ENCODE results near the gene SPRY1. TPM values are rescaled to one million over a fixed set of nuclear protein-coding genes. Genes with fewer than 3 reads are reported as not detected.

SPRY1 gene
- total and polyA plus RNA-seq, 9 of the 15 experiments (the other 6 are each of a cell fraction or from before 2014, with no cell fraction given): 0.18 to 1.9 (median 0.45) TPM; not detected in 1

DNA sequence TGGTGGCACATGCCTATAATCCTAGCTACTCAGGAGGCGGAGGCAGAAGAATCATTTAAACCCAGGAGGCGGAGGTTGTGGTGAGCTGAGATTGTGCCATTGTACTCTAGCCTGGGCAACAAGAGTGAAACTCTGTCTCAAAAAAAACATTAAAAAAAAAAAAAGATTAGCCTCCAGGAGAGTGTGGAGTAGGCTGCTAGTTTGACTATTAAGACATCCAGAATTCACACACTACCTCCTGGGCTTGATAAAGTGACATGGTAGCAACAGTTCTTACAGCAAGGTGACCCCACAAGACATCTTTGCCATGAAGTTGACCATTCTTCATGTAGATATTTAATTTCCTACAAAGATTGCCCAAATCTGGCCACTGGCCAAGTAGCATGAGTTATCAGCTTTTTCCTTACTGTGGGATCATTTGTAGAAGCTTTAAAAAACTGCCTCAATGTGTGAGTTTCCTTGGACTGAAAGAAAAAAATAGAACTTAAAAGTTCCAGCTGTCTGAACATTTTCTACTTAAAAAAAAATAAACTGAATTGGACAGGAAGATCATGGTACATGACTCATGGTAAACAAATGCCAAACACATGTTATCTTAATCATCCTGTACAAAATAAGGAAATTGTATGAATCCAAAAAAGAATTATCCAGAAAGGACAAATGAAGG is 35.3 kb upstream of the SPRY1 start (continued):
- TF ChIP-seq ATF3 (IDR thresholded peaks at IDR 0.05) (peak; percentile 52), ATF3 (CRISPR knock-in tag; conservative IDR thresholded peaks at IDR 0.05) (no peak), C11orf30 (IDR thresholded peaks at IDR 0.05; ENCODE audit: low read depth) (peak; percentile 63; the same call in 1 of the 2 replicates), ZNF212 (CRISPR knock-in tag; IDR thresholded peaks at IDR 0.05) (no peak), MAFF (IDR thresholded peaks at IDR 0.05; ENCODE audit: low read length) (0 out of 2 replicates have a peak, but pooled peaks have one; percentile 34), FOSL1 (tag; conservative IDR thresholded peaks at IDR 0.05) (peak; percentile 59; the same call in 1 of the 2 replicates), MBD2 (IDR thresholded peaks at IDR 0.05; ENCODE audit: borderline replicate concordance, low read depth) (no peak), ARID1B (IDR thresholded peaks at IDR 0.05) (peak; percentile 59), DPF2 (IDR thresholded peaks at IDR 0.05) (peak; percentile 61; the same call in 1 of the 2 replicates)
- TF ChIP-seq, protein P1, sequence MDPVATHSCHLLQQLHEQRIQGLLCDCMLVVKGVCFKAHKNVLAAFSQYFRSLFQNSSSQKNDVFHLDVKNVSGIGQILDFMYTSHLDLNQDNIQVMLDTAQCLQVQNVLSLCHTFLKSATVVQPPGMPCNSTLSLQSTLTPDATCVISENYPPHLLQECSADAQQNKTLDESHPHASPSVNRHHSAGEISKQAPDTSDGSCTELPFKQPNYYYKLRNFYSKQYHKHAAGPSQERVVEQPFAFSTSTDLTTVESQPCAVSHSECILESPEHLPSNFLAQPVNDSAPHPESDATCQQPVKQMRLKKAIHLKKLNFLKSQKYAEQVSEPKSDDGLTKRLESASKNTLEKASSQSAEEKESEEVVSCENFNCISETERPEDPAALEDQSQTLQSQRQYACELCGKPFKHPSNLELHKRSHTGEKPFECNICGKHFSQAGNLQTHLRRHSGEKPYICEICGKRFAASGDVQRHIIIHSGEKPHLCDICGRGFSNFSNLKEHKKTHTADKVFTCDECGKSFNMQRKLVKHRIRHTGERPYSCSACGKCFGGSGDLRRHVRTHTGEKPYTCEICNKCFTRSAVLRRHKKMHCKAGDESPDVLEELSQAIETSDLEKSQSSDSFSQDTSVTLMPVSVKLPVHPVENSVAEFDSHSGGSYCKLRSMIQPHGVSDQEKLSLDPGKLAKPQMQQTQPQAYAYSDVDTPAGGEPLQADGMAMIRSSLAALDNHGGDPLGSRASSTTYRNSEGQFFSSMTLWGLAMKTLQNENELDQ (CRISPR knock-in tag; IDR thresholded peaks at IDR 0.05; ENCODE audit: borderline replicate concordance): no peak
- TF ChIP-seq, protein P2, sequence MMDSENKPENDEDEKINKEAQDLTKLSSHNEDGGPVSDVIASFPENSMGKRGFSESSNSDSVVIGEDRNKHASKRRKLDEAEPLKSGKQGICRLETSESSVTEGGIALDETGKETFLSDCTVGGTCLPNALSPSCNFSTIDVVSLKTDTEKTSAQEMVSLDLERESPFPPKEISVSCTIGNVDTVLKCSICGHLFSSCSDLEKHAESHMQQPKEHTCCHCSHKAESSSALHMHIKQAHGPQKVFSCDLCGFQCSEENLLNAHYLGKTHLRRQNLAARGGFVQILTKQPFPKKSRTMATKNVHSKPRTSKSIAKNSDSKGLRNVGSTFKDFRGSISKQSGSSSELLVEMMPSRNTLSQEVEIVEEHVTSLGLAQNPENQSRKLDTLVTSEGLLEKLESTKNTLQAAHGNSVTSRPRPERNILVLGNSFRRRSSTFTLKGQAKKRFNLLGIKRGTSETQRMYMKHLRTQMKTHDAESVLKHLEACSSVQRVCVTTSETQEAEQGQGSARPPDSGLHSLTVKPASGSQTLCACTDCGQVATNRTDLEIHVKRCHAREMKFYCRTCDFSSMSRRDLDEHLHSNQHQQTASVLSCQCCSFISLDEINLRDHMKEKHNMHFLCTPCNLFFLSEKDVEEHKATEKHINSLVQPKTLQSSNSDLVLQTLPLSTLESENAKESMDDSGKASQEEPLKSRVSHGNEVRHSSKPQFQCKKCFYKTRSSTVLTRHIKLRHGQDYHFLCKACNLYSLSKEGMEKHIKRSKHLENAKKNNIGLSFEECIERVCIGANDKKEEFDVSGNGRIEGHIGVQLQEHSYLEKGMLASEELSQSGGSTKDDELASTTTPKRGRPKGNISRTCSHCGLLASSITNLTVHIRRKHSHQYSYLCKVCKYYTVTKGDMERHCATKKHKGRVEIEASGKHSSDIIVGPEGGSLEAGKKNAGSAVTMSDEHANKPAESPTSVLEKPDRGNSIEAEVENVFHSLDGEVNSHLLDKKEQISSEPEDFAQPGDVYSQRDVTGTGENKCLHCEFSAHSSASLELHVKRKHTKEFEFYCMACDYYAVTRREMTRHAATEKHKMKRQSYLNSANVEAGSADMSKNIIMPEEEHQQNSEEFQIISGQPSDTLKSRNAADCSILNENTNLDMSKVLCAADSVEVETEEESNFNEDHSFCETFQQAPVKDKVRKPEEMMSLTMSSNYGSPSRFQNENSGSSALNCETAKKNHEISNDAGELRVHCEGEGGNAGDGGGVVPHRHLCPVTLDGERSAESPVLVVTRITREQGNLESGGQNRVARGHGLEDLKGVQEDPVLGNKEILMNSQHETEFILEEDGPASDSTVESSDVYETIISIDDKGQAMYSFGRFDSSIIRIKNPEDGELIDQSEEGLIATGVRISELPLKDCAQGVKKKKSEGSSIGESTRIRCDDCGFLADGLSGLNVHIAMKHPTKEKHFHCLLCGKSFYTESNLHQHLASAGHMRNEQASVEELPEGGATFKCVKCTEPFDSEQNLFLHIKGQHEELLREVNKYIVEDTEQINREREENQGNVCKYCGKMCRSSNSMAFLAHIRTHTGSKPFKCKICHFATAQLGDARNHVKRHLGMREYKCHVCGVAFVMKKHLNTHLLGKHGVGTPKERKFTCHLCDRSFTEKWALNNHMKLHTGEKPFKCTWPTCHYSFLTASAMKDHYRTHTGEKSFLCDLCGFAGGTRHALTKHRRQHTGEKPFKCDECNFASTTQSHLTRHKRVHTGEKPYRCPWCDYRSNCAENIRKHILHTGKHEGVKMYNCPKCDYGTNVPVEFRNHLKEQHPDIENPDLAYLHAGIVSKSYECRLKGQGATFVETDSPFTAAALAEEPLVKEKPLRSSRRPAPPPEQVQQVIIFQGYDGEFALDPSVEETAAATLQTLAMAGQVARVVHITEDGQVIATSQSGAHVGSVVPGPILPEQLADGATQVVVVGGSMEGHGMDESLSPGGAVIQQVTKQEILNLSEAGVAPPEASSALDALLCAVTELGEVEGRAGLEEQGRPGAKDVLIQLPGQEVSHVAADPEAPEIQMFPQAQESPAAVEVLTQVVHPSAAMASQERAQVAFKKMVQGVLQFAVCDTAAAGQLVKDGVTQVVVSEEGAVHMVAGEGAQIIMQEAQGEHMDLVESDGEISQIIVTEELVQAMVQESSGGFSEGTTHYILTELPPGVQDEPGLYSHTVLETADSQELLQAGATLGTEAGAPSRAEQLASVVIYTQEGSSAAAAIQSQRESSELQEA (IDR thresholded peaks at IDR 0.05; ENCODE audit: low read depth): no peak

Measured in K562 (cell line).